T-helper 9 cell (primary cell): ENCODE results near the gene KSR1.
"Not testable (repeated sequence)": the region's sequence is repeated elsewhere in the genome, so short reads cannot be mapped to it uniquely, and the experiment has no call there.

Experiments
- DNase-seq: peaks from one replicate; pipeline ENCODE4 v3.0.0-alpha.2; 2020

The KSR1 gene

GRCh38 chr17:27427166-27427862 lies 28.9 kb upstream of the KSR1 start:
- not testable (repeated sequence) for DNase-seq

- DNase-seq = no peak
Measured at GRCh38 chr17:27428781-27429505, 27.3 kb upstream of the KSR1 start.

GRCh38 chr17:27429666-27430382 lies 26.4 kb upstream of the KSR1 start:
- DNase-seq = no peak

GRCh38 chr17:27430383-27430840 lies 25.8 kb upstream of the KSR1 start:
- no peak for DNase-seq

- DNase-seq = no peak
Measured at GRCh38 chr17:27430882-27431491, 25.3 kb upstream of the KSR1 start.

GRCh38 chr17:27433521-27433920 lies 22.7 kb upstream of the KSR1 start:
- DNase-seq = no peak

GRCh38 chr17:27435431-27436070 lies 20.7 kb upstream of the KSR1 start:
- DNase-seq = not testable (repeated sequence)

GRCh38 chr17:27438348-27438998 lies 17.8 kb upstream of the KSR1 start:
- DNase-seq = no peak

GRCh38 chr17:27439342-27439741 lies 16.9 kb upstream of the KSR1 start:
- no peak for DNase-seq

- DNase-seq = no peak
Measured at GRCh38 chr17:27442702-27443101, 13.5 kb upstream of the KSR1 start.

- DNase-seq = no peak
Measured at GRCh38 chr17:27443491-27443890, 12.8 kb upstream of the KSR1 start.

GRCh38 chr17:27445971-27446370 lies 10.3 kb upstream of the KSR1 start:
- no peak for DNase-seq

GRCh38 chr17:27446569-27447301 lies 9.5 kb upstream of the KSR1 start:
- no peak for DNase-seq

- not testable (repeated sequence) for DNase-seq
Measured at GRCh38 chr17:27448534-27448933, 7.7 kb upstream of the KSR1 start.

- no peak for DNase-seq
Measured at GRCh38 chr17:27449541-27449940, 6.7 kb upstream of the KSR1 start.

GRCh38 chr17:27449988-27450387 lies 6.3 kb upstream of the KSR1 start:
- no peak for DNase-seq

GRCh38 chr17:27450416-27450815 lies 5.8 kb upstream of the KSR1 start:
- no peak for DNase-seq

GRCh38 chr17:27451906-27452305 lies 4.3 kb upstream of the KSR1 start:
- no peak for DNase-seq

- no peak for DNase-seq
Measured at GRCh38 chr17:27452828-27453227, 3.4 kb upstream of the KSR1 start.

GRCh38 chr17:27453471-27453870 lies 2.8 kb upstream of the KSR1 start:
- no peak for DNase-seq

- DNase-seq = no peak
Measured at GRCh38 chr17:27454089-27454488, 2.2 kb upstream of the KSR1 start.
